Gastrocnemius medialis (tissue), 4 donors: ENCODE results near the gene FAM114A1.

Experiments used
- CTCF ChIP-seq, 5 experiments: fragments of 450-650 bp in 3 of 5; fragments of 200-600 bp in 2 of 5; sonication (generic) in 2 of 5; IDR thresholded peaks in 4 of 5; conservative IDR thresholded peaks in 1 of 5; 1 replicate in 4 of 5; 2 replicates in 1 of 5; pipeline ENCODE4 v1.5.1; 2016 to 2019; ENCODE audit warnings: antibody characterized with exemption in 5 of 5, mild to moderate bottlenecking in 3 of 5, moderate library complexity in 3 of 5
- POLR2A ChIP-seq, 2 donors: fragments of 450-650 bp; IDR thresholded peaks; one replicate each; pipeline ENCODE4 v1.6.1; 2017; ENCODE audit warnings: antibody characterized with exemption in 2 of 2, mild to moderate bottlenecking in 2 of 2, moderate library complexity in 2 of 2

GRCh38 chr4:38876636-38877035 lies 9.0 kb downstream of the FAM114A1 start:
- no peak for TF ChIP-seq POLR2A (IDR thresholded peaks at IDR 0.05)
- no peak for TF ChIP-seq CTCF (IDR thresholded peaks at IDR 0.05 in 4 of 5, conservative IDR thresholded peaks at IDR 0.05 in 1 of 5)
